GM21447 (cell line): ENCODE data around the gene RNF182.
"Not testable (repeated sequence)": the region's sequence is repeated elsewhere in the genome, so short reads cannot be mapped to it uniquely, and the experiment has no call there.

Experiments used
- ATAC-seq: cut with Tn5 transposase; IDR thresholded peaks from one replicate; pipeline ENCODE4 v1.9.1; 2021; ENCODE audit not compliant: unreplicated experiment

RNF182 gene

GRCh38 chr6:13993416-13993815 is 68.7 kb downstream of the RNF182 start:
- no peak for ATAC-seq

- ATAC-seq = no peak
Measured at GRCh38 chr6:13998356-13998755, 73.6 kb downstream of the RNF182 start.

GRCh38 chr6:14000901-14001300 is 76.1 kb downstream of the RNF182 start:
- ATAC-seq = no peak

- no peak for ATAC-seq
Measured at GRCh38 chr6:14001329-14002012, 76.7 kb downstream of the RNF182 start.

GRCh38 chr6:14002176-14002947 is 77.6 kb downstream of the RNF182 start:
- no peak for ATAC-seq

GRCh38 chr6:14004258-14004657 is 79.5 kb downstream of the RNF182 start:
- ATAC-seq = no peak

- ATAC-seq = no peak
Measured at GRCh38 chr6:14008809-14009208, 84.1 kb downstream of the RNF182 start.

- no peak for ATAC-seq
Measured at GRCh38 chr6:14009431-14009830, 84.7 kb downstream of the RNF182 start.

- ATAC-seq = no peak
Measured at GRCh38 chr6:14010275-14010674, 85.5 kb downstream of the RNF182 start.

- no peak for ATAC-seq
Measured at GRCh38 chr6:14012313-14013030, 87.7 kb downstream of the RNF182 start.

- ATAC-seq = no peak
Measured at GRCh38 chr6:14015964-14016363, 91.2 kb downstream of the RNF182 start.

- no peak for ATAC-seq
Measured at GRCh38 chr6:14016432-14016831, 91.7 kb downstream of the RNF182 start.

- no peak for ATAC-seq
Measured at GRCh38 chr6:14016935-14017625, 92.3 kb downstream of the RNF182 start.

- no peak for ATAC-seq
Measured at GRCh38 chr6:14017626-14018475, 93.1 kb downstream of the RNF182 start.

- not testable (repeated sequence) for ATAC-seq
Measured at GRCh38 chr6:14018559-14018958, 93.8 kb downstream of the RNF182 start.

GRCh38 chr6:14020551-14020950 is 95.8 kb downstream of the RNF182 start:
- ATAC-seq = no peak

GRCh38 chr6:14021449-14021848 is 96.7 kb downstream of the RNF182 start:
- no peak for ATAC-seq

GRCh38 chr6:14022673-14023072 is 97.9 kb downstream of the RNF182 start:
- no peak for ATAC-seq

GRCh38 chr6:14023855-14024254 is 99.1 kb downstream of the RNF182 start:
- ATAC-seq = no peak

GRCh38 chr6:14025160-14025559 is 100.4 kb downstream of the RNF182 start:
- ATAC-seq = no peak
